ENCODE measurements around the gene PDE7B.

DNA sequence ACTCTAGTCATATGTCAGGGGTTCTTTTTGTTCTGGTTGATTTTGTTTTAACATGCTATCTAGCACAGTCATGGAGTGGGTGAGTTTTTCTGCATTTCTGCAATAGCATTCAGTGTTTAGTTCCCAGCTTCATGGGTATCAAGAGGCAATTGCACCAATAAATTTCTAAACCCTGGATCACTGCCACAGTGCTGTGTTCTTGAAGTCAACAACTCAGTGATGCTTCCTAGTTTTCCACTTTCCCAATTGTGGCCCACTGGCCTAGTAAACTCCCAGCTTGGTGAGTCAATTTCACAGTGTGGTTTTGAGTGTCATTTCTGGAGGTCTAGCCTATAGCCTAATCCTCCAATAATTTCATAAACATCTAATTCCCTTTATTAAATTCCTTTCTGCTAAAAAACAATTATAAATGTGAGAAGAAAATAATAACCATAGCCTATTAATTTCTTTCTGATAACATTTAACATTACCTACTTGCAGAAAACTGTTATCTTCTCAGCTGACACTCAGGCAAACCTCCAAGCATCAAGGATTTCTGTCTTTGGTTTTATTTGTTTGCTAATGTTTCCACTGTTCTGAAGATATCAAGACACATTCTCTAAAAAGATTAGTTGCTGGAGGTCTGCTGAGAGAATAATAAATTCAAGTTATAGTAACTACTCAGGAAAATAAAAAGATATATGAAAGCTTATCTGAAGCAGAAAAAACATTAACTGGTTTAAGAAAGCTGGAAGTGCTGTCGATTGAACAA lies 89.9 kb downstream of the PDE7B start:
- TF ChIP-seq, protein P1, sequence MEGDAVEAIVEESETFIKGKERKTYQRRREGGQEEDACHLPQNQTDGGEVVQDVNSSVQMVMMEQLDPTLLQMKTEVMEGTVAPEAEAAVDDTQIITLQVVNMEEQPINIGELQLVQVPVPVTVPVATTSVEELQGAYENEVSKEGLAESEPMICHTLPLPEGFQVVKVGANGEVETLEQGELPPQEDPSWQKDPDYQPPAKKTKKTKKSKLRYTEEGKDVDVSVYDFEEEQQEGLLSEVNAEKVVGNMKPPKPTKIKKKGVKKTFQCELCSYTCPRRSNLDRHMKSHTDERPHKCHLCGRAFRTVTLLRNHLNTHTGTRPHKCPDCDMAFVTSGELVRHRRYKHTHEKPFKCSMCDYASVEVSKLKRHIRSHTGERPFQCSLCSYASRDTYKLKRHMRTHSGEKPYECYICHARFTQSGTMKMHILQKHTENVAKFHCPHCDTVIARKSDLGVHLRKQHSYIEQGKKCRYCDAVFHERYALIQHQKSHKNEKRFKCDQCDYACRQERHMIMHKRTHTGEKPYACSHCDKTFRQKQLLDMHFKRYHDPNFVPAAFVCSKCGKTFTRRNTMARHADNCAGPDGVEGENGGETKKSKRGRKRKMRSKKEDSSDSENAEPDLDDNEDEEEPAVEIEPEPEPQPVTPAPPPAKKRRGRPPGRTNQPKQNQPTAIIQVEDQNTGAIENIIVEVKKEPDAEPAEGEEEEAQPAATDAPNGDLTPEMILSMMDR (conservative IDR thresholded peaks at IDR 0.05; ENCODE audit: low read depth, low read length): no peak
- no peak for TF ChIP-seq EZH2 (IDR thresholded peaks at IDR 0.05; ENCODE audit: low read length, unreplicated experiment)
